Upper lobe of right lung (tissue), 1 donor: Measurements from ENCODE around the gene CYP4A11. TPM values are rescaled to one million over a fixed set of nuclear protein-coding genes. Genes with fewer than 3 reads are reported as not detected.
"Not testable (repeated sequence)": the region's sequence is repeated elsewhere in the genome, so short reads cannot be mapped to it uniquely, and the experiment has no call there.

ENCODE experiments used
- ATAC-seq: fragments of 200-7000 bp; cut with Tn5 transposase; one replicate; pipeline ENCODE4 v1.9.1; 2020; ENCODE audit warnings: mild to moderate bottlenecking, moderate library complexity
- DNase-seq: peaks from one replicate; pipeline ENCODE4 v3.0.0-alpha.2; 2020
- H3K27ac ChIP-seq: fragments of 200-600 bp; one replicate; pipeline ENCODE4 v1.8.0; 2022
- H3K27me3 ChIP-seq: fragments of 200-600 bp; one replicate; pipeline ENCODE4 v1.8.0; 2022; ENCODE audit warnings: mild to moderate bottlenecking
- H3K36me3 ChIP-seq: fragments of 200-600 bp; one replicate; pipeline ENCODE4 v1.8.0; 2022
- H3K4me1 ChIP-seq: fragments of 200-600 bp; one replicate; pipeline ENCODE4 v1.8.0; 2022
- H3K4me3 ChIP-seq: fragments of 200-600 bp; one replicate; pipeline ENCODE4 v1.8.0; 2022; ENCODE audit warnings: mild to moderate bottlenecking
- H3K9me3 ChIP-seq: fragments of 200-600 bp; one replicate; pipeline ENCODE4 v1.8.0; 2022
- intact Hi-C: fragments of 100-400 bp; cut with DNase I; formaldehyde crosslinking; loops from one replicate; pipeline ENCODE4 v1.11.0; 2022
- total RNA-seq: library from RNA; stranded (reverse); fragmentation: NEBNext Ultra II Directional; extraction: Animal tissue kit (Norgen Biotek cat#: 25700); gene quantifications from one replicate; pipeline ENCODE4 v1.2.1, GENCODE V29; 2021
- TF ChIP-seq, protein P1 (sequence below): fragments of 200-600 bp; IDR thresholded peaks from one replicate; pipeline ENCODE4 v1.8.0; 2022; ENCODE audit warnings: antibody characterized with exemption
- donor health status: DM: no; HTN: yes; CAD: no; lungs with severe emphysema.

The CYP4A11 gene
- total RNA-seq, 1 donor from 2014 or later, result not detected

DNA sequence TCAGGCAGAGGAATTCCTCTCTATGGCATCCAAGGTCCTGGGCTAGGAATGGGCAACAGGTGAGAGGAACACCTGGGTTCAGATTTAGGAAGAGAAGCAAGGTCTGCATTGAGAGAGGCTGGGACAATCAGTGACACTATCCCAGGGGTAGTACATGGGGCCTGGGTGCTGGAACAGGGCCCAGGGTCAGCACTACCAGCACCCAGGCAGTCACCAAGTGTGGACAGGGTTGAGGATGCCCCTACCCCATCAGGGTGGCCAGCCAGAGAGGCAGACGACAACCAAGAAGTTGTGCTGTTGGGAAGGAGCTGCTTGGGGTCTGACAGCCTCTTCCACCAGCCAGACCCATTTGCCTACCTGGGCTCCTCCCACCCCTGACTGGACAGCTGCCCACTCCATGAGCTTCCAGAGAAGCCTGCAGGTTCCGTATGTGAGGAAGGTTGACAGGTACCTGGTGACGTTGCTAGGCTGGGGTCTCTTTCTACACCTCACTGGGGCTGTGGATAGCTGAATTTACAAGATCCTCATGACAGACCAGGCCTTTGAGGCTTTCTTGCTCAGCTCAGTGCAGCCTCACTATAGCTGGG, 13.9 kb downstream of the CYP4A11 start:
- TF ChIP-seq, protein P1, sequence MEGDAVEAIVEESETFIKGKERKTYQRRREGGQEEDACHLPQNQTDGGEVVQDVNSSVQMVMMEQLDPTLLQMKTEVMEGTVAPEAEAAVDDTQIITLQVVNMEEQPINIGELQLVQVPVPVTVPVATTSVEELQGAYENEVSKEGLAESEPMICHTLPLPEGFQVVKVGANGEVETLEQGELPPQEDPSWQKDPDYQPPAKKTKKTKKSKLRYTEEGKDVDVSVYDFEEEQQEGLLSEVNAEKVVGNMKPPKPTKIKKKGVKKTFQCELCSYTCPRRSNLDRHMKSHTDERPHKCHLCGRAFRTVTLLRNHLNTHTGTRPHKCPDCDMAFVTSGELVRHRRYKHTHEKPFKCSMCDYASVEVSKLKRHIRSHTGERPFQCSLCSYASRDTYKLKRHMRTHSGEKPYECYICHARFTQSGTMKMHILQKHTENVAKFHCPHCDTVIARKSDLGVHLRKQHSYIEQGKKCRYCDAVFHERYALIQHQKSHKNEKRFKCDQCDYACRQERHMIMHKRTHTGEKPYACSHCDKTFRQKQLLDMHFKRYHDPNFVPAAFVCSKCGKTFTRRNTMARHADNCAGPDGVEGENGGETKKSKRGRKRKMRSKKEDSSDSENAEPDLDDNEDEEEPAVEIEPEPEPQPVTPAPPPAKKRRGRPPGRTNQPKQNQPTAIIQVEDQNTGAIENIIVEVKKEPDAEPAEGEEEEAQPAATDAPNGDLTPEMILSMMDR, result no peak
- Histone ChIP-seq H3K36me3 (no peaks in the 10 kb centered on the region), H3K27ac (no peak overlapping the region), H3K27me3 (no peaks in the 10 kb centered on the region), H3K4me1 (no peaks in the 10 kb centered on the region), H3K9me3 (no peaks in the 10 kb centered on the region), H3K4me3 (no peak overlapping the region)
- DNase-seq (no peak), ATAC-seq (peak; percentile 24)
- intact Hi-C loops, result no loop called here

DNA sequence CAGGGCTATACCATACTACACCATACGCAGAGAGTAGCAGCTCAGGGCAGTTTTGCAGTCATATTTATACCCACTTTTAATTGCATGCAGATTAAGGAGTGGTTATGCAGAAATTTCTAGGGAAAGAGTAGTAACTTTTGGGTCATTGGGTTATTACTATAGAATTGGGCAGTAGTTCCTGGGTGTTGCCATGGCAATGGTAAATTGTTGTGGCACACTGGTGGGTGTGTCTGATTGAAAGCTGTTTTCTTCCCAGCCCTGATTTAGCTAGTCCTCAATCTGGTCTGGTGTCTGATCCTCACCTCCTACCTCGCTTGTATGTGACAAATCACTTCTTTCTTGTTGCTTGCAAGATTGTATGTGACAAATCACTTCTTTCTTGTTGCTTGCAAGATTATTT, 30.5 kb downstream of the CYP4A11 start:
- intact Hi-C loops, result no loop called here
- no peak overlapping the region for H3K27ac ChIP-seq
- H3K27me3 ChIP-seq, result no peaks in the 10 kb centered on the region
- H3K36me3 ChIP-seq, result no peaks in the 10 kb centered on the region
- H3K4me3 ChIP-seq, result no peak overlapping the region
- ATAC-seq (no peak), DNase-seq (no peak)
- no peaks in the 10 kb centered on the region for H3K4me1 ChIP-seq
- TF ChIP-seq, protein P1, result no peak
- H3K9me3 ChIP-seq, result peaks cover 3% of the 10 kb centered on the region

DNA sequence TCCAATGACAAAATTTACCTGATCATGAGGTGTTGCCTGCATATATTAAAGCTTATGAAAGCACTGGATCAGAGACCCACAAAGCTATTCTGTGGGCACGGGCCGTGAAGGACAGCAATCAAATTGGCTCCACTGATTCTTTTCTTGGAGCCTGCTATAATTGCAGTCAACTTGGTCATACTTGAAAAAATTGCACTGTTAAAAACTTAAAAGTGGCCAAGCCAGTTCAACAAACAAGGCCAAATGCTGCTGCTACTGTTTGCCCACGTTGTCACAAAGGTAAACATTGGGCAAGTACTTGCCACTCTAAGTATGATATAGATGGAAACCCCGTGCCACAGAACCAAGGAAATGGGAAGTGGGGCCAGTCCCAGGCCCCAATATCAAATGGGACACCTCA, 37.8 kb downstream of the CYP4A11 start:
- Histone ChIP-seq H3K27me3 (no peaks in the 10 kb centered on the region), H3K4me3 (no peak overlapping the region), H3K4me1 (no peaks in the 10 kb centered on the region), H3K27ac (no peak overlapping the region), H3K9me3 (peaks cover 3% of the 10 kb centered on the region), H3K36me3 (no peaks in the 10 kb centered on the region)
- no peak for ATAC-seq
- TF ChIP-seq, protein P1, result no peak
- intact Hi-C loops, result no loop called here
- no peak for DNase-seq

DNA sequence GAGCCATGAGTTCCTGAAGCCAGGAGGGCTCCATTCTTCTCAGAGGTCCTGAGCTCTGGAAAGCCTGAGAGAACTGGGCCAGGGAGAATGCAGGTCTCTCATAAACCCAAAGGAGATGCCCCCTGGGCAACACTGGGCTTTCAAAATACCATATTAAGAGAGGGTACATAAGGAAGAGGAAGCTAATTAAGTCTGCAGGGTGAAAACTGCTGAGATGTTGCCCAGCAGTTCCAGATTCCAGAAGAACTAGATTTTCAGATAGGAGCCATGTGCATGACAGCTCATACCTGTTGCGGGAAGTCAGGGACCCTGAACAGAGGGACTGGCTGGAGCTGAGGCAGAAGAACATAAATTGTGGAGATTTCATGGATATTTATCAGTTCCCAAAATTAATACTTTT, 40.9 kb downstream of the CYP4A11 start:
- no peaks in the 10 kb centered on the region for H3K9me3 ChIP-seq
- TF ChIP-seq, protein P1, result no peak
- H3K27me3 ChIP-seq, result no peaks in the 10 kb centered on the region
- H3K27ac ChIP-seq, result no peak overlapping the region
- H3K4me3 ChIP-seq, result no peak overlapping the region
- no peak for ATAC-seq
- intact Hi-C loops, result no loop called here
- no peaks in the 10 kb centered on the region for H3K36me3 ChIP-seq
- H3K4me1 ChIP-seq, result no peaks in the 10 kb centered on the region
- no peak for DNase-seq

DNA sequence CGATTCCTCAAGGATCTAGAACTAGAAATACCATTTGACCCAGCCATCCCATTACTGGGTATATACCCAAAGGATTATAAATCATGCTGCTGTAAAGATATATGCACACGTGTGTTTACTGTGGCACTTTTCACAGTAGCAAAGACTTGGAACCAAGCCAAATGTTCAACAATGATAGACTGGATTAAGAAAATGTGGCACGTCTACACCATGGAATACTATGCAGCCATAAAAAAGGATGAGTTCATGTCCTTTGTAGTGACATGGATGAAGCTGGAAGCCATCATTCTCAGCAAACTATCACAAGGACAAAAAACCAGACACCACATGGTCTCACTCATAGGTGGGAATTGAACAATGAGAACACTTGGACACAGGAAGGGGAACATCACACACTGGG, 59.6 kb downstream of the CYP4A11 start:
- H3K27ac ChIP-seq, H3K27me3 ChIP-seq, H3K4me3 ChIP-seq, H3K36me3 ChIP-seq, H3K9me3 ChIP-seq, DNase-seq, intact Hi-C loops, ATAC-seq, H3K4me1 ChIP-seq: not testable (repeated sequence)

Other genes with a start within 250 kb of the CYP4A11 start
- 118 TPM for gene EFCAB14, start 222.4 kb downstream of the CYP4A11 start, total RNA-seq
- 268 TPM for gene CYP4B1, start 142.4 kb downstream of the CYP4A11 start, total RNA-seq
- gene CYP4X1, start 82.2 kb upstream of the CYP4A11 start, total RNA-seq, result 6.8 TPM
- gene CYP4Z1, start 125.8 kb upstream of the CYP4A11 start, total RNA-seq, result 2.1 TPM
- gene CYP4A22, start 196.0 kb upstream of the CYP4A11 start, total RNA-seq, result not detected
- 41.2 TPM for gene PDZK1IP1, start 248.6 kb upstream of the CYP4A11 start, total RNA-seq